ENCODE results near the gene DENND4A. TPM values are rescaled to one million over a fixed set of nuclear protein-coding genes. Genes with fewer than 3 reads are reported as not detected.

Gene DENND4A
- total RNA-seq, 1 experiment from 2014 or later: 12.7 TPM

DNA sequence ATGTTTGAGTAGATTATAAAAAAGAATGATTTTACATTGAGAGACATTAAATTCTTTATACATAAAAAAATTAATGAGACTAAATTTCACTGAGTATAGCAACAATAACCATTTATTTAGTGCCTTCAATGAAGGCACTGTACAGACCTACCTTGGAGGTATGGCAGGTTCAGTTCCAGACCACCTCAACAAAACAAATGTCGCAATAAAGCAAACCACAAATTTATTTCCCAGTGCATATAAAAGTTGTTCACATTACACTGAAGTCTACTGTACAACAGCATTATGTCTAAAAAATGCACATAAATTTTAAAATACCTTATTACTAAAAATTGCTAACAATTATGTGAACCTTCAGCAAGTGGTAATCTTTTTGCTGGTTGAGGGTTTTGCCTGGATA is 111.5 kb downstream of the DENND4A start:
- H3K36me3 Mint-ChIP-seq (ENCODE audit: insufficient read depth, unreplicated experiment): peaks cover 5% of the 10 kb centered on the region
- intact Hi-C loops (cut with micrococcal nuclease; ENCODE audit: unreplicated experiment): no loop called here
- DNase-seq: no peak
- no peaks in the 10 kb centered on the region for H3K27me3 Mint-ChIP-seq (ENCODE audit: insufficient read depth, unreplicated experiment)
- no peaks in the 10 kb centered on the region for H3K4me1 ChIP-seq
- H3K27ac Mint-ChIP-seq (ENCODE audit: unreplicated experiment): no peak overlapping the region
- H3K4me3 ChIP-seq (ENCODE audit: low read depth, low read length): no peak overlapping the region
- no peaks in the 10 kb centered on the region for H3K9me3 Mint-ChIP-seq (ENCODE audit: unreplicated experiment)
- no peaks in the 10 kb centered on the region for H3K9me3 ChIP-seq
- H3K4me1 Mint-ChIP-seq (ENCODE audit: low read depth, unreplicated experiment): no peaks in the 10 kb centered on the region
- H3K27me3 ChIP-seq (replicated peaks; ENCODE audit: control insufficient read depth, insufficient read depth, low read length): no peaks in the 10 kb centered on the region
- no peak for TF ChIP-seq CTCF (IDR thresholded peaks at IDR 0.05; ENCODE audit: insufficient read depth in 1 of 2, low read depth in 1 of 2, low read length in 1 of 2, severe bottlenecking in 1 of 2, unreplicated experiment in 1 of 2)
- BruUV-seq (replicated peaks): no TSS peak
- H3K4me3 Mint-ChIP-seq (ENCODE audit: unreplicated experiment): no peak overlapping the region
- CTCF ChIA-PET: no interaction called here
- POLR2A ChIA-PET: no interaction called here
- no peaks in the 10 kb centered on the region for H3K36me3 ChIP-seq (ENCODE audit: control insufficient read depth, insufficient read depth, low read length)

GRCh38 chr15:65676123-65676522 is 116.0 kb downstream of the DENND4A start:
- CTCF ChIA-PET: no interaction called here
- no peak for TF ChIP-seq CTCF (IDR thresholded peaks at IDR 0.05; ENCODE audit: insufficient read depth in 1 of 2, low read depth in 1 of 2, low read length in 1 of 2, severe bottlenecking in 1 of 2, unreplicated experiment in 1 of 2)
- no TSS peak for BruUV-seq (replicated peaks)
- H3K4me3 Mint-ChIP-seq (ENCODE audit: unreplicated experiment): no peak overlapping the region
- Histone ChIP-seq H3K4me3 (ENCODE audit: low read depth, low read length) (no peak overlapping the region), H3K36me3 (ENCODE audit: control insufficient read depth, insufficient read depth, low read length) (no peaks in the 10 kb centered on the region), H3K9me3 (no peaks in the 10 kb centered on the region), H3K4me1 (no peaks in the 10 kb centered on the region), H3K27me3 (replicated peaks; ENCODE audit: control insufficient read depth, insufficient read depth, low read length) (no peaks in the 10 kb centered on the region)
- no peak for DNase-seq
- POLR2A ChIA-PET: no interaction called here
- H3K4me1 Mint-ChIP-seq (ENCODE audit: low read depth, unreplicated experiment): no peaks in the 10 kb centered on the region
- intact Hi-C loops (cut with micrococcal nuclease; ENCODE audit: unreplicated experiment): no loop called here
- H3K9me3 Mint-ChIP-seq (ENCODE audit: unreplicated experiment): no peaks in the 10 kb centered on the region
- no peaks in the 10 kb centered on the region for H3K27me3 Mint-ChIP-seq (ENCODE audit: insufficient read depth, unreplicated experiment)
- H3K36me3 Mint-ChIP-seq (ENCODE audit: insufficient read depth, unreplicated experiment): peaks cover 3% of the 10 kb centered on the region
- no peak overlapping the region for H3K27ac Mint-ChIP-seq (ENCODE audit: unreplicated experiment)

DNA sequence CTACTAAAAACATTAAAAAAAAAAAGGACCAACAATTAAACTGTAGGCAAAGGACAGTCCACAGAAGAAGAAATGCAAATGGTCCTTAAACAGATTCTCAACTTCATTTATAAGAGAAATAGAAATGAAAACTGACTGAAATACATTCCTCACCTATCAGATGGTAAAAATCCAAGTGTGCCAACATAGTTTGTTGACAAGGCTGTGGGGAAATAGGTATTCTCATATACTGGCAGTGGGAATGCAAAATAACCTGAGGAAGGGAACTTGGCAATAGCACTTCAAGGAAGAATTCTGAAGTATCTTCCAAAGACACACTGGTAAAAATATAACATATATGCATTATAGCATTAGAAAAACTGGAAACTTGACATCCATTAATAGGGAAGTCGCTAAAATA is 116.5 kb downstream of the DENND4A start:
- DNase-seq: no peak
- Mint-ChIP-seq H3K27ac (ENCODE audit: unreplicated experiment) (no peak overlapping the region), H3K9me3 (ENCODE audit: unreplicated experiment) (no peaks in the 10 kb centered on the region), H3K27me3 (ENCODE audit: insufficient read depth, unreplicated experiment) (no peaks in the 10 kb centered on the region), H3K4me1 (ENCODE audit: low read depth, unreplicated experiment) (no peaks in the 10 kb centered on the region), H3K36me3 (ENCODE audit: insufficient read depth, unreplicated experiment) (no peaks in the 10 kb centered on the region), H3K4me3 (ENCODE audit: unreplicated experiment) (no peak overlapping the region)
- POLR2A ChIA-PET: no interaction called here
- no peak overlapping the region for H3K4me3 ChIP-seq (ENCODE audit: low read depth, low read length)
- H3K27me3 ChIP-seq (replicated peaks; ENCODE audit: control insufficient read depth, insufficient read depth, low read length): no peaks in the 10 kb centered on the region
- TF ChIP-seq CTCF (IDR thresholded peaks at IDR 0.05; ENCODE audit: insufficient read depth in 1 of 2, low read depth in 1 of 2, low read length in 1 of 2, severe bottlenecking in 1 of 2, unreplicated experiment in 1 of 2): no peak
- no peaks in the 10 kb centered on the region for H3K36me3 ChIP-seq (ENCODE audit: control insufficient read depth, insufficient read depth, low read length)
- CTCF ChIA-PET: no interaction called here
- BruUV-seq (replicated peaks): no TSS peak
- H3K9me3 ChIP-seq: no peaks in the 10 kb centered on the region
- H3K4me1 ChIP-seq: no peaks in the 10 kb centered on the region
- intact Hi-C loops (cut with micrococcal nuclease; ENCODE audit: unreplicated experiment): no loop called here

Data from Caco-2 (cell line).